HK-2 (cell line): ENCODE results near the gene CHGA.

Experiments
- DNase-seq: peaks from one replicate; pipeline ENCODE4 v3.0.0-alpha.2; 2018; ENCODE audit not compliant: unreplicated experiment

Gene CHGA

DNA sequence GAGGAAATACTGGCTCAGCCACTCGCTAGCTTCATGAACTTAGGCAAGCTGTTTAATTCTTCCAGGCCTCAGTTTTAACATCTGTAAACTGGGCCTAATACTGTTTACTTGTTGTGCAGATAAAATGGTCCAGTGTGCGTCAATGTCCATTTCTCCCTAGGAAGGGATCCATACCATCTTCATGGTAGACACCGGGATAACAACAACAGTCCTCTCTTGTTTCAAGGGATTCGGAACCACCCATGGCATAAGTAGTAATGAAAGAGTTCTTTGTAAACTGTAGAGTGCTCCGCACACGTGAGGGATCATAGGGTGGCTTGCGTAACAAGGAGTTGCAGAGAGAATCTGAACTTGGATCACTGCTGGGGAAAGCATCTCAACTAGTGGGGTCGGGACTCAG lies 17.3 kb upstream of the CHGA start:
- DNase-seq = no peak

DNA sequence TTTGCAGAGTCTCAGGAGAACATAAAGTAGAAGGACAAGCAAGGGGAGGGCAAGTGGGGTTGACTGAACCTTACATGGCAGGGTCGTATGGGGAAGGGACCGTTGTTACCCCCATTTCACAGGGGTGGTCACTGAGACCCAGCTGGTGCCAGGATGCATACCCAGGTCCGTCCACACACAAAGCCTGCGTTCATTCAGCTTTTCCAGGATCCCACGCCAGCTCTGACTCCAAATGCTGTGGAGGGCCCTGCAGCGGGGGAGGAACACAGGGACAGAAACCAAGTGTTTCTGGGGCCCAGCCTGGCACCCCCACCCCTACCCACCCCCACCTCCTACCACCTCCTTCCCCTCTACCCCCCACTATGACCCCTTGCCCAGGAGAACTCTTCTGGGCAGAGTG lies 16.5 kb upstream of the CHGA start:
- no peak for DNase-seq

DNA sequence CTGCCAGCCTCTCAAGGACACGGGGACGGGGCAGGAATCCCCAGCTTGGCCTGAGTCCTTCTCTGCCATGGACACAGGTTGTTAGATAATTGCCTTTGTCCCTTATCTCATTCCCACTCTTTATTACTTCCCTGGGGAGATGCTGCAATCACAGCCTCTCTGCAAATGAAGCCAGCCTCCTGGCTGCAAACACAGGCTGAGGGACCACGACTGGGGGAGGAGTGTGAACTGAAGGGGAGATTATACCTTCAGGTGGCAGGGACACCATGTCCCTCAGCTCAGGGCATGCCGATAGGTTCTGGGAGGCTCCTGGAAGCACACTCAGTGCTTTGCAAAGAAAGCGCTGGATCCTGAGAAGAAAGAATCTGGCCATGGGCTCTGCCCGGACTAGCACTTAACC lies 16.1 kb upstream of the CHGA start:
- no peak for DNase-seq

DNA sequence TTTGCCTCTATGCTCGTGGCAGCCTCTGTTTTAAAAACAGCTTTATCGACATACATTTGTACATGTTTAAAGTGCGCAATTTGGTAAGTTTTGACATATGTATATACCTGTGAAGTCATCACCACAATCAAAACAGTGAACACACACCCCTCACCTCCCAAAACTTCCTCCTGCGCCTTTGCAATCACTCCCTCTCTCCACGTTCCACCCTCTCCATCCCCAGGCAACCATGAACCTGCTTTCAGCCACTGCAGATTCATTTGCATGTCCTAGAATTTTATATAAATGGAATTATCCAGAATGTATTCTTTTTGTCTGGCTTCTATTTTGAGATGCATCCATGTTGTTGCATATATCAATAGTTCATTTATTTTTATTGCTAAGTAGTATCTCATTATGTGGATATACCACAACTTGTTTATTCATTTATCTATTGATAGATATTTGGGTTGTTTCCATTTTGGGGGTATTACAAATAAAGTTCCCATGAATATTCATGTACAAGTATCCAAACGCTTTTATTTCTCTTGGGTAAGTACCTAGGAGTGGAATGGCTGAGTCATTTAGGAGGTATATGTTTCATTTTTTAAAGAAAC lies 15.5 kb upstream of the CHGA start:
- DNase-seq = no peak

DNA sequence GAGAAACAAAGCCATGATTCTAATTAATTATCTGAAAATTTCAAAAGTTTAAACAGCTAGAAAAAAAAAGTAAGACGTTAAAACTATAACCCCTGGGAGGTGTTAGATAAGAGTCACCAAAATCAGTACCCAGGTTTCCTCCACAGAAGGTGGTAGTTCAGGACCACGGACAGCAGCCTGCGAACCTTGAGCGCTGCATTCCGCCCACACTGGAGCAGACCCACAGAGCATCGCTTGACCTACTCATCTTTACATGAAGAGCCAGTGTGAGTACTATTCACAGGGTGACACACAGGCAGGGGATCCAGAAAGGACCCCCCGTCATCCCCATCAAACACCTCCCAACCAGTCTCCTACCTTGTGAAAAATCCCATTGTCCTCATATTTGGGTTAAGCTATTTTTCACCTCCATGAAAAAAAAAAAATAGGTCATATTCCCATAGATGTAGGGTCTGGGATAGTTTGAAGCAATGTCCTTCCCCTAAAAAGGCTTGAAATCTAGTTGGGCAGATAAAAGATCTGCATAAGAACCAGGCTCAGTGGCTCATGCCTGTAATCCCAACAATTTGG lies 8.8 kb upstream of the CHGA start:
- DNase-seq = no peak

DNA sequence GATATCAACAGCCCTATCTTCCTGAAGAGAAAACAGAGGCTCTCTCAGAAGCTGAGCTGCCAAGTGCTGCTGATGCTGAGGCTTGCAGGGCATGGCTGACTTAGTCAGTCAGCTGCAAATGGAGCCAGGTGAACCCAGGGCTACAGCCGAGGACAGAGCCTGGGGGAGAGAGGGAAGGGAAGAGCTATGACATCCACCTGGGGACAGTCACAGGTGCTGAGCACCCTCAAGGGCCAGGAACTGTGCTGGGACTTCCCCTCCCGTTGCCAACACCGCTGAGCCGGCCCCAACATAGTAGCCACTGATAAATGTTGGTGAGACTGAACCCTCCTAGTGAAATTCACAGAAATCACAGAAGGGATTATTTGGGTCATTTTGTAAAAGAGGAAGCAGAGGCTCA lies 6.7 kb upstream of the CHGA start:
- DNase-seq = no peak

DNA sequence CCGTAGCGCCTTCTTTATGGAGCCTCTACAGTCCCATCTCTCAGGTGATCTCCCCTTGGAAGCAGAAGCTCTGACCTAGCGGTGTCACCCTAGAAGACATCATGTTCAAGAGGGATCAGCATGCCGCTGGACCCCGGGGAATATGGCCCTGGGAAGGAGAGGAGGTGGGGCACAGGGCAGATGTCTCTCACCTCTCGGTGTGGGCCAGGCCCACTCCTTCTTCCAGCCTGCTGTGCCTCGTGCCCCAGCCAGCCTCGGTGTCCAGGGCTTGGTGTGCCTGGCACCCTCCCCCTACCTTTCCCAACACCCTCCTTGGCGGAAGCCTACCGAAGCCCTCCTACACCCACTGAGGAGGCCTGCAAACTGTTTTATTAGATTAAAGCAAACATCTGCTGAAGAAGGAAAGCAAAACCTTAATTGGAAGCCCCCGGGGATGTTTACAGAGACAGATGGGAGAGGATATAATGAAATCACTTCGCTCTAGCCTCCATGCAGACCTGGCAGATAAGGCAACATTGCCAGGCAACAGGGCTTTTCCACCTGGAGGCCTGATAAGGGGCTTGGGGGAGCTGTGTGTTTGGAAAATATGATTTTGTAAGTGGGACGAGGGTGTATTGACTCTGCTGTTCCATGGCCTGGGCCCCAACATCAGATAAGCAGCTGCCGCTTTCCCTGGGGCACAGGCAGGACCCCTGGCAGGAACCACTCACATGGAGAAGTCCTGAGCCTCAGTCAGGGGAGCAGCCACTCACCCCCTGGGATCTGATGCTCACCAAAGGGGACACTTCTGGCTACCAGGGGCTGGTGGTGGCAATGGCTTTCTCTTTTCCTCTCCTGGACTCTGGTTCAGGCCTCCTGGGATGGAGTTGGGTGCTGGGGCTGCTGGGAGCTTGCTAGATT lies 5.7 kb upstream of the CHGA start:
- DNase-seq = no peak

DNA sequence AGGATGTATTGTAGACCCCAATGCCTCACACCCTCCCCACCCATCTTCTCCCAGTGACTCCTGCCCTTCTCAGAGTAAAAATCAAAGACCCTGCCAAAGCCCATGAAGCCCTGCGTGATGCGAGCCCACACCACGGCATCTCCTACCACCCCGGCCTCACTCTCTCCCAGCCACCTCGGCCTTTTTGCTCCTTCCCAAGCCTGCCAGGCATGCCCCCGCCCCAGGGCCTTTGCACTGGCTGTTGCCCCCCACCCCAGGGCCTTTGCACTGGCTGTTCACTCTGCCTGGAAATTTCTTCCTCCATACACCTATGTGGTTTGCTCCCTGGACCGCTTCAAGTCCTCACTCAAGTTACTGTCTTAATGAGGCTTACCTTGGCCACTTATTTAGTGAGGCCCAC lies 5.0 kb upstream of the CHGA start:
- DNase-seq = no peak

DNA sequence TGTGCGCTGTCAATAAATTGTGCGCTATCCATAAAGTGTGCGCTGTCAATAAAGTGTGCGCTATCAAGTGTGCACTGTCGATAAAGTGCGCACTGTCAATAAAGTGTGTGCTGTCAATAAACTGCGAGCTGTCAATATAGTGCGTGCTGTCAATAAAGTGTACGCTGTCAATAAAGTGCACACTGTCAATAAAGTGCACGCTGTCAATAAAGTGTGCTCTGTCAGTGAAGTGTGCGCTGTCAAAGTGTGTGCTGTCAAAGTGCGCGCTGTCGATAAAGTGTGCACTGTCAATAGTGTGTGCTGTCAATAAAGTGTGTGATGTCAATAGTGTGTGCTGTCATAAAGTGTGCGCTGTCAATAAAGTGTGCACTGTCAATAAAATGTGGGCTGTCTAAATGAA lies 2.9 kb upstream of the CHGA start:
- no peak for DNase-seq

DNA sequence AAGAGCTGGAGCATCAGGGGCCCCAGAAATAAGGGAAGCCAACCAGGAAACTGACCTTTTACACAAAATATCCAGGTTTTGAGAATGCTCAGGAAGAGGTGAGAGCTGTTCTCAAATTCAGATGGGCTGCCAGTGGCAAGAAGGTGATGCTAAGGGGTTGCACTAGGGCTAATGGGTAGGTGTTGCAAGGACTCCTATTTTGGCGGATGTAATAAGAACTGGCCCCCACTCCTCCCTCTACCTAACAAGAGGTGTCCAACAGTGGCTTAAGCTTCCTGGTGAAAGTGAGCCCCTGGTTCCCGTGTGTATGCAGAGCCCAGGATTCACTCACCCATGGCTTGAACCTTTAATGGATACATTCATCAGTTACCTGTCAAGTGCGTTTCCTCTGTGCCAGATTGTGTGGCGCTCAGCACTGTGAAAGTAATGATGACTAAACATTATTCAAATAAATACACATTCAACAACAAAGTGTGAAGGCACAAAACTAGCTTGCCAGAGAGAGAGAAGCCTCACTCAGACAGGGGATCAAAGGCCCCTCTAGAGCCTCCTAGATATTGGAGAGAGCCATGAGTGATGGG lies 705 bp upstream of the CHGA start:
- no peak for DNase-seq

DNA sequence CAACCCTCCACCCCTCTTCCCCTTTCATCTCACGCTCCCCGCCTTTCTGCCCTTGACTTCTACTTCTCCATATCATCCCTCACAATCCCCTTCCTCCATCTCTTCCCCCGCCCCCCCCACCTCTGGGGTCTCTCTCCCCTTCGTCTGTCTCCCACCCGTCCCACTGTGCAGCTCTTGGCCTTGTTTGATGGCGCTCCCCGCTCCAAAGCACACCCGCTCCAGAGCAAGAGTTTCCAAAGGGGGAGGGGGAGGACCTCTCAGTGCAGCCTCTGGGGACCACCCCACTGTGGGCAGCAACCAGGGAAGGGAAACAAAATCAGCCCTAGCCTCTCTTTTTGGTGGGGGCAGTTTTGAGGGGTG lies 774 bp downstream of the CHGA start:
- DNase-seq = no peak

DNA sequence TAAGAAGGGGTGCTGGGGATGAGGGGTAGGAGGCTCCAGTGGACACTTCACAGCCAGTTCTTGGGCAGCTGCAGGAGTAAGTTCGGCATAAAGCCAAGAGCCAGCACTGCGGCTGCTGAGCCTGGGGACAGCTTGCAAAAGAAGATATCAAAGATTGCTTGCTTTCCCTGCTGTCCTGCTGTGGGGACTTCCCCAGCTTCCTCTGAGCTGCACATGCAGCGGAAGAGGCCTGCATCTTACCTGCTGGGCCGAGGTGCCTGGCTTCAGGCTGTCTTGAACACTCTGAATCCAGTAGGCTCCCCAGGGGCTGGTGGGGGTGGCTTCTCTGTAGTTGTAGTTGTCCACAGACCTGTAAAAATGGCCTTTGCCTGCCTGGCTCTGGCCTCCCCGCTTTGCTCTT lies 1.3 kb downstream of the CHGA start:
- no peak for DNase-seq

DNA sequence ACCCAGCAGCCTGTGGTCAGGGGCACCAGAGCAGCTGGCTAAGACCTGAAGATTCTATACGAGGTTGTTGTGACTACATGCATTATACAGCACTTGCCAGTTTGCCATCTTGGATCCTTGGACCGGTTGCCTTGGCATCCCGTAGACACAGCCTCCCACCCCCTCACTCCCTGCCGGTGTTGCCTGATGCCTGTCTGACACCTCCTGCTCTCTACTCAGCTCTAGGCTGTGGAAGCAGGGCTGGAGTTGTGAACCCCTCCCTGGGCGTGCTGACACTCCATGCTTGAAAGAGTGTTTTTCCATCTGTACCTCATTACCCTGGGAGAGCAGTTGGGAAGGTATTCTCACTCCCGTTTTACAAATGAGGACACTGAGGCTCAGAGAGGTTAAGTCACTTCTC lies 2.5 kb downstream of the CHGA start:
- no peak for DNase-seq

DNA sequence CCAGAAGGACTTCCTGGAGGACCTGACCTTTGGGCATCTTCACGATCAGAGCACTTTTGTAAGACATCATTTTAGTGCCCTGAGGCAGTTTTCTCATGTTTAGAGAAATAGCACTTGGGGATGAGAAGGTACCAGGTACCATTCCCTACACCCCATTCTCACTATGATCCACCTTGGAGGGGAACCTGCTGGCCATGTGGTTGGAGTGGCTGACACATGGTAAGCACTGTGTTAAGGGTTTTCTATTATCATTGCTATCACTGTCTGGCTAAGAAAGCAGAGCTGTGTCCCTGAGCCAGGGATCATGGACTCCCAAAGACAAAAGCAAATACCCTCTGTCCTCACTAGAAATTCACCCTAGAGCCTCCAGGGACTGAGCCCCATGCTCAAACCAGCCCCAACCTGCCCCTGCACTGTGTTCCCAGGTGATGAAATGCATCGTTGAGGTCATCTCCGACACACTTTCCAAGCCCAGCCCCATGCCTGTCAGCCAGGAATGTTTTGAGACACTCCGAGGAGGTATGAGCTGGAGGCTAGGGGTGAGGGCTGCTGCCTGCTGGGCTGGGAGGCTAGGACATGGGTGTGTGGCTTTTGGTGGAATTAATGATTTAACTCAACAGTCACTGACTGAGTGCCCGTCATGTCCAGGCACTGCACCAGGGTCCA lies 3.4 kb downstream of the CHGA start:
- no peak for DNase-seq

DNA sequence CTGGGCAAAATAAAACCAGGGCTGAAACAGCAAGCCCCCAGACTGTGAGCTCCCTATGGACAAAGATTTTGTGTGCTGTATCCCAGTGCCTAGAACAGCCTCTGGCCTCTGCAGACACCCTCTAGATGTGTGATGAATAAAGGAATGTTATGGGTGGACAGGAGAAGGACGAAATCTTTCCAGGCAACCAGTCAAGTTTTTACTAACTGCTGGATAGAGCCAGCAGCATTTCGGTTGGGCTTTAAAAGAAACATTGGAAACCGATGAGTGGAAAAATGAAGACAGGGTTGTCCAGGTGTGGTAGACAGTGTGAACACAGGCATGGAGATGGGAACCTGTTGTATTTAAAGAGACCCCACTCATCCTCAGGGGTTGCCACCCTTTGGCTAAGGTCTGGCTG lies 4.0 kb downstream of the CHGA start:
- no peak for DNase-seq

DNA sequence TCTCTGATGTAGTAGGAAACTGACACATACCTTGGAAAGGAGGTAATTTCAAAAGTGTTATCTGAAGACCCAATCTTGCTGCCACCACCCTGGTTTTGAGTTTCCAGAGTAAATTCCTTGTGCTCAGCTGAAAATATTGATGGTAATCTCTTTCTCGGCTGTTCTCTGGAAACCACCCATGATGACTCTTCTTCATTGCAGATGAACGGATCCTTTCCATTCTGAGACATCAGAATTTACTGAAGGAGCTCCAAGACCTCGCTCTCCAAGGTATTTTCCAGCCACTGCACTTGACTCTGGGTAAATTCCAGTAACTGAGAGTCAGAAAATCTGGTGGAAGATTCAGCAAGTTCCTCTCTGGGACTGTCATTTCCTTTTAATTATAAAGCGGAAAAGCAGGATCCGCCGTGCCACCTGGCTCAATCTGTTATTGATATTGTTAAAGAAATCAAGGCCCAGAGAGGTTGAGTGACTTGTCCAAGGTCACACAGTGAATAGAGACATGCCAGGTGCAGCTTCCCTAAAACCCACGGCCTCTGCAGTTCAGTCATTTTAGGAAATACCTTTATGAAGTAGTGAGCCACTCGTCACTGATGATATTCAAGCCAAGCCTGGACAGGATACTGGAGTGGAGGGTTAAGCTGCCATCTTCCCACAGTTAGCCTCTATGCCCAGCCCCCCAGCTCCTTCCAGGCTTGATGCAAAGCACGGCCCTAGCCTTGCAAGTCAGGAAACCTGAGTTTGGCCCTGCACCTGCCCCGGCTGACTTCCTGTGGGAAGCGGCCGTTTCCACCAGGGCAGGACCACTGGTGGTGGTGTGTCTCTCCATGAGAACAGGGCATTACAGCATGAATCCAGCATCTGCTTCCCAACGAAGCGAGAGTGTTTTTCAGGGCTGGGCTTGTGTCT lies 4.7 kb downstream of the CHGA start:
- DNase-seq = no peak

DNA sequence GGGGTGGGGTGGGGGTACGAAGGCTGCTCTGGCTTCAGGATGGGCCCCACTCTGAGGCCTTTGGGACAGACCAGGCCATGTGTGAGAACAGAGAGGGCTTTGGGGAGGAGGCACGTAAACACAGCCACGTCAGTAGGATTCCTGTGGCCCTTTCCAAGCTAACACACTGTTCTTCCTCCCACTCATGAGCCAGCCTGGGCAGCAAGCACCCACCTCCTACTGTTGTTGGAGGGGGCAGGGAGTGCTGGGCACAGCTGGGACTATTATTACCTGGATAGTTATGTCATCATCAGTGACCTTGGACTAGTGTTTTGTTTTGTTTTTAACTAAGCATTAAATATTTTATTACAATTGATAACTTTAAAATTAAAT lies 5.3 kb downstream of the CHGA start:
- no peak for DNase-seq

DNA sequence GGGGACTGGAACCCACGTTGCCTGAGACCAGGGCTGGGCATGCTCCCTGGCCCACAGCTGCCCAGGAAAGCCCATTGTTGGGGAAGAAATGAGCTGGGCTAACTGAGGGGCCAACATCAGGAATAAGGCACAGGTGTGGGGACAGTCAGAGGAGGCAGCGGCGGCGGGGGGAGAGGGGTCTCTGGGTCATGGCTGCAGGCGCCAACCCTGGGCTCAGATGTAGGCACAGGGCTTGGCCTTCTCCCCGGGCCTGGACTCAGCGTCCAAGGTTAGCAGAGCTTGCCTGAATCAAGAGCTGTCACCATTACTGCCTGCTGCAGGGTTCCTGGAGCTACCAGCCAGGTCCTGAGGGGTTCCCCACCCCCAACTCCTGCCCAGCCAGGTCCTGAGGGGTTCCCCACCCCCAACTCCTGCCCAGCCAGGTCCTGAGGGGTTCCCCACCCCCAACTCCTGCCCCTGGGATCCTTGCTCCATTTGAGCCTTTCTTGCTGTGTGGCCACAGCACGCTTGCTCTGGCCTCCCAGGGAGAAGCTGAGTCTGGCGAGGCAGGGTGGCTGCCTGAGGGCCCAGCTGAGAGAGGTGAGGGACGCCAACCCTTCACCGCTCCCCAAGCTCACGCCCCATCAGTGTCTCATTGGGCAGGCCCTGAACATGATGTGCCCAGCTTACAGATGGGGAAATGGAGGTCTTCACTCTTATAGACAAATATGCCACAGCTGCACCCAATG lies 6.2 kb downstream of the CHGA start:
- DNase-seq = no peak

DNA sequence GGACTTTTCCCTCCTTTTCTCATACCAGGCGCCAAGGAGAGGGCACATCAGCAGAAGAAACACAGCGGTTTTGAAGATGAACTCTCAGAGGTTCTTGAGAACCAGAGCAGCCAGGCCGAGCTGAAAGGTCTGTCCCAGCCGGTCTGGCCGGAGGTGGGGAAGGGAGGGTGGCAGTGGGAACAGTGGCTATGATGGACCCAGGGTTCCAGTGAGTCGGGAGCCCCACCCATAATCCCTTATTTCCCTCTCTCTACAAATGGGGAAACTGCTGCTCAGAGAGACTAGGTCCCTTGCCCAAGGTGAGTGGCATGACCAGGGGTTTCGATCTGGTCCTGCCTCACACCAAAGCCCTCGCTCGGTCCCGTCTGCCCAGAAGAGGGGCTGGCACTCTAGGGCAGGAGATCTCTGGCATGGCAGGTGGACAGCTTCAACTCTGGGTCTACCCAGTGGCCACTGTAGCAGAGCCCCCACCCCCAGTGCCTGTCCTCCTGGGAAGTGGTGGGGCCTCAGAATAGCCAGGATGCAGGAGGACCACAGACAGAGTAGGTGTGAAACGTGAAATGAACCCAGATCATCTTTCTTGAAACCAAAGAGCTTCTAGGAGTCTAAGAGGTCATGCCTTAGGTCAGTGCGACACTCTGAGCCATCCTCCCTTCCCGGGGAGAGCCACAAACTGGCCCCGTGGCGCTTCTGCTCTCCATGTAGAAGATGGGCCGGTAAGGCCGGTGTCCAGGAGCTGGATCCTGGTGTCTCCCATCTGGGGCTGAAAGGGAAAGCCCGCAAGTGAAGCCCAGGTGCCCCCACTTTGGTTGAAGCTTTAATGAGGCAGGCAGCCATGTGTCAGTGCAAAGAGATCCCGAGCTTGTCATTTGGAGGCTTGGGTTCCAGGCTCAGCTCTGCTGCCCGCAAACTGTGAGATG lies 7.0 kb downstream of the CHGA start:
- DNase-seq = no peak
